NCI-H82 treated with DMSO at 0.1 percent for 48 hours (cell line): Measurements from ENCODE around the gene ARHGAP40.

Experiments used
- DNase-seq: peaks from one replicate; lab custom pipeline; 2025; ENCODE audit not compliant: unreplicated experiment; lab: John Stamatoyannopoulos, UW

ARHGAP40 gene

DNA sequence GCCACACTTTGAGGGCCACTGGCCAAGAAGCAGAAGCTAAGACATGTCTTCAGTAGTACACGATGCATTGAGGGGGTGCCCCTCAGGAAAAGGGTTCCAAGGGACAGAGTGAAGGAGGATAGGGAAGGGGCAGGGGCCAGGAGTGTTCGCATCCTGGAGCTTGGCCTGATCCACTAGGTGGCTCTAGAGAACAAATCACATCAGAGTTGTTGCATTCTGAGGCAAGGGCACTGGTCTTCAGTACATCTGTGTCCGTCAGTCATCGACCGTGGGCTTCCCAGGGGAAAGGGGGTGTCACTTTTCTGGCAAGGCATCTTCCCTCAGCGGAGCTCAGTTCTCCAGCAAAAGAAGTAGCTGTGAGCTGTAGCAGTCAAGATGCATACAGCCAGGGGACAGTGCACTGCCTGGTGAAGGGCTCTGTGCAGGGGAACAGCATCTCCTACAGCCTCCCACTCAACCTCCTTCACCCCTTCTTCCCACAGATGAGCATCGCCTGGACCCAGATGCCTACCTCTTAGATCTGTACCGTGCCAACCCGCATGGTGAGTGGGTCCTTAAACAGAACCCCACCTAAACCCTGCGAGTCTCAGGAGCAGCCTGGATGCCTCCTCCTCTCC, 47.8 kb downstream of the ARHGAP40 start:
- DNase-seq, result peak; percentile 17

GRCh38 chr20:38650010-38650409, 48.4 kb downstream of the ARHGAP40 start:
- no peak for DNase-seq

DNA sequence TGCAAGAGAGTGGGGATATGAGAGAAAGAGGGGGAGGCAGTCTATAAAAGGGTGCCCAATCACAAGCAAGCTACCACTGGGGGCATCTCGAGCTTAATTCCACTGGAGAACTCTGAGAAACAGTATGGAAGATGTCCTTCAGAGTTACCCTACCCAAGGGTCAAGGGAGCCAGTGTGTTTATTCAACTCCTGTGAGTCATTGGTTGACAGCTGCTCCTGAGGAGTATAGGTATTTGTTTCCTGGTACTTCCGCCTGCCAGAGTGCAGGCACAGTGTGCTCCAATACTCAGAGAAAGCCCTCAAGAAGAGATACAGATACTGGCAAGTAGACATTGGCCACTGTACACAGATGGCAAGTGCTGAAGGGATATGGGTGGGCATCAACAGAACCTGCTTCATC, 49.5 kb downstream of the ARHGAP40 start:
- no peak for DNase-seq

DNA sequence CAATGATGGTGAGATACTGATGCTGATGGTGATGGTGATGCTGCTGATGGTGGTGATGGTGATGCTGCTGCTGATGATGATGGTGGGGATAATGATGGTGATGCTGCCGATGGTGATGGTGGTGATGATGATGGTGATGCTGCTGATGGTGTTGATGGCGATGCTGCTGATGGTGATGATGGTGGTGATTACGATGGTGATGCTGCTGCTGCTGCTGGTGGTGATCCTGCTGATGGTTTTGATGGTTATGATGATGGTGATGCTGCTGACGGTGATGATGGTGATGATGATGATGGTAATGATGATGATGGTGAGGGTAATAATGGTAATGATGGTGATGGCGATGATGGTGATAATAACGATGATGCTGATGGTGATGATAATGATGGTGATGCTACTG, 50.0 kb downstream of the ARHGAP40 start:
- no peak for DNase-seq

GRCh38 chr20:38652995-38653394, 51.4 kb downstream of the ARHGAP40 start:
- no peak for DNase-seq

- DNase-seq, result no peak
These were observed 55.8 kb downstream of the ARHGAP40 start for GRCh38 chr20:38657390-38657789.

- DNase-seq, result peak; percentile 6
These were observed 57.4 kb downstream of the ARHGAP40 start for GRCh38 chr20:38658879-38659596.

DNA sequence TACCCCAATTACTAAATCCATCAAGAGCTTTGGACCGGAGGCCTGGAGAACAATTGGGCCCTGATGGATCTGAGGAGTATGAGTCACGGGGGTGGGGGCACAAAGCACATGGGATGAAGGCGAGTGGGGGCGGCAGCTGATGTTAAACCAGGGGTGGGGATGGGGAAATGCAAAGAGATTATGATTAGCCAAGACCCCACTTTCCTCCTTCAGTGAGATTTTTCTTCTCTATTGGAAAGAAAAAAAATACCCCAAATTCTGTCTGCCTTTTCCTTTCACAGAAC, 57.9 kb downstream of the ARHGAP40 start:
- DNase-seq, result no peak

DNA sequence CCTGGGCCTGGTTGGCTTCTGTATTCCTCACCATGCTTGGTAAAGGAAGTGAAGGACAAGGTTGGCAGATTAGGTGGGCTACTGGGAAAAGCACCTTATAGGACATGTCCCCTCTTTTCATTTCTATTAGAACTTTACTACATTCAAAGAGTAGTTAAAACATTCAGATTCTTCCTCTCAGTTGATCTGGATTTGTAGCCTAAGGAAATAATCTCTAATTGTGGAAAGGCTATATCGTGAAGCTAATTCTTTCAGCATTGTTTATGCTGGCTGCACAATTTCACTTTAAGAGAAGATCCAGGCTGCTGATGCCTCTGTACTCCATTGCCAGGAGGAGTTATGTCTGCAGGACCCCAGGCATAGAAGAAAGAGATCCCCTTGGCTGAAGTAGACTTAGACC, 58.8 kb downstream of the ARHGAP40 start:
- DNase-seq, result no peak

- no peak for DNase-seq
These were observed 62.1 kb downstream of the ARHGAP40 start for GRCh38 chr20:38663660-38664059.

DNA sequence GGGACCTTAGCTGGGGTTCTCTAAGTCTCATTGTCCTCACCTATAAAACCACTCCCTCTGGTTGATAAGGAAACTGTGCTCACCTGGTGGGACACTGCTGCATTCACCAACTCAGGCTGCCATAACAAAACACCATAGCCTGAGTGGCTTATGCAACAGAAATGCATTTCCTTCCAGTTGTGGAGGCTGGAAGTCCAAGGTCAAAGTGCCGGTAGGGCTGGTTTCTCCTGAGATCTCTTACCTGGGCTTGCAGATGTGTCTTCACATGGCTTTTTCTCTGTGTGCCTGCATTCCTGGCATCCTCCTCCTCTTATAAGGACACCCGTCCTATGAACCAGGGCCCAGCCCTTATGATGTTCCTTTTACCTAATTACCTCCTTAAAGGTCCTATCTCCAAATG, 62.7 kb downstream of the ARHGAP40 start:
- DNase-seq, result no peak

DNA sequence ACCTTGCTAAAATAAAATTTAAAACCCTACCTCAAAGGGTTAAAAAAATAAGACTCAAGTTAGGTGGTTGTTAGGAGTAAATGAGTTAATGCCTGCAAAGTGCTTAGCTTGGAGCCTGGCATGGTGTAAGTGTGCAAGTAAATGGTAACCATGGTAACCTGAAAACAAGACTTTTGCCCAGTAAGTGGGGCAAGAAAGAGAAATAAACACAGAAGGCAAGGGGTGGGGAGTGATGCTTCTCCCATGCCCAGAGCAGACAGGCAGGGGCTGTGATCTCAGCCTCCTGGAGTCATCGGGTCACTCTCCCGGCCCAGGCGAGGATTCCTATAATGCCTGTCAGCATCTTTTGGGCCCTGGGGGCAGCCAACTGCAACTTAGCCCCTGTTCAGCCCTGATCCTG, 63.5 kb downstream of the ARHGAP40 start:
- no peak for DNase-seq

GRCh38 chr20:38665506-38666285, 64.1 kb downstream of the ARHGAP40 start:
- no peak for DNase-seq

- no peak for DNase-seq
These were observed 65.9 kb downstream of the ARHGAP40 start for GRCh38 chr20:38667417-38667956.

DNA sequence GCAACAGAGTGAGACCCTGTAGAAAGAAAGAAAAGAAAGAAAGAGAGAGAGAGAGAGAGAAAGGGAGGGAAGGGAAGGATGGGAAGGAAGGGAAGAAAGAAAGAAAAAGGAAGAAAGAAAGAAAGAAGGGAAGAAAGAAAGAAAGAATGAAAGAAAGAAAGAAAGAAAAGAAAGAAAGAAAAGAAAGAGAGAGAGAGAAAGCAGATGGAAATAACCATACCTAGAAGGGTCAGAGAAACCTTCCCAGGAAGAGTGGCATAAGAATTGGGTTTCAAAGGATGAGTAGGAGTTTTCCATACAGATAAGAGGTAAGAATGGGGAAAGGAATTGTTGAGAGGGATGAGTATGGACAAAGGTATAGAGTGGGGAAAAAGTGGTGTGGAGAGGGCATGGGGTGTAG, 68.1 kb downstream of the ARHGAP40 start:
- no peak for DNase-seq

DNA sequence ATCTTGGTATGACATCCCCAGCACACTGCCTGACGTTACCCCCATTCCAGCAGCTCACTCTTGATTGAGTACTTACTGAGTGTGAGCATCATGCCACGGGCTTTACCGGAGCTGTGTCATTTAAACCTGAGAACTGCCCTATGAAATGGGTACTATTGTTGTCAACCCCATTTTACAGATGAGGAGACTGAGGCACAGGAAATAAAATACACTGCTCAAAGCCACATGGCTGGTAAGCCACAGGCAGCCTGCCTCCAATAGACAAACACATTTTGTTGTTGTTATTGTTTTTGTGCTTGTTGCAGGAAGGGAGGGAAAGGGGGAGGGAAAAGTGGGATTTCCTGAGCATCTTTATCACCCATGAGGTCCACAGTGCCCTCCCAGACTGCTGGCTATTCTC, 69.2 kb downstream of the ARHGAP40 start:
- DNase-seq, result no peak

GRCh38 chr20:38671186-38671585, 69.6 kb downstream of the ARHGAP40 start:
- no peak for DNase-seq

- no peak for DNase-seq
These were observed 70.2 kb downstream of the ARHGAP40 start for GRCh38 chr20:38671701-38672292.

DNA sequence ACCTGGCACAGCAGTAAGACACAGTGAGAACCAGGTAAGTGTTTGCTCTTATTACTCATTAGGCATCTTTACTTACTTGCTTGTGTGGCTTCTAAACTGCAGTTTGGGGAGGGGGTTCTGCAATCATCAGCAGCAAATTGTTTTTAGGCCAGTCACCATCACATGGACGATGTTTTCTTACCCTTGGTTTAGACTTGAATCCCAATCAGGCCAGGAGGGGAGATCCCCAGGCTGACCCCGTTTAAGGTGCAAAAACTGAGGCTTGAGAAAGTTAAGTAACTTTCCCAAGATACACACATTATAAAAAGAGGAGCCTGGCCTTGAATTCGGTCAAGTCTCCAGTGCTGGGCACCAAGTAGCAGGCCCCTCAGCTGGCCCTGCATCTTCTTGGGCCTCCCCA, 70.9 kb downstream of the ARHGAP40 start:
- DNase-seq, result no peak

DNA sequence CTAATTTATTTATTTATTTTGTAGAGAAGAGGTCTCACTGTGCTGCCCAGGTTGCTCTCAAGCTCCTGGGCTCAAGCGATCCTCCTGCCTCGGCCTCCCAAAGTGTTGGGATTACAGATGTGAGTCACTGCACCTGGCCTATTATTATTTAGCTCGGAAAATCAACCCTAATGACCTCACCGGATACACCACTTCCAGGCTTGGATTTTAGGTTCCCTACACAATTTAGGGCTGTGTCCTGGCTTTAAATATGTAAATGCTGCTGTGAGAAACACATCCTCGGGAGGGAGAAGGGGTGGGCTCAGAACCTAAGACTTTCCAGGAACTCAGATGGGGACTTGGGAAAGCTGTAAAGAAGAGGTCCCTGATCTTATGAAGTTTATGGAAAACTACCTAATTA, 71.7 kb downstream of the ARHGAP40 start:
- no peak for DNase-seq

DNA sequence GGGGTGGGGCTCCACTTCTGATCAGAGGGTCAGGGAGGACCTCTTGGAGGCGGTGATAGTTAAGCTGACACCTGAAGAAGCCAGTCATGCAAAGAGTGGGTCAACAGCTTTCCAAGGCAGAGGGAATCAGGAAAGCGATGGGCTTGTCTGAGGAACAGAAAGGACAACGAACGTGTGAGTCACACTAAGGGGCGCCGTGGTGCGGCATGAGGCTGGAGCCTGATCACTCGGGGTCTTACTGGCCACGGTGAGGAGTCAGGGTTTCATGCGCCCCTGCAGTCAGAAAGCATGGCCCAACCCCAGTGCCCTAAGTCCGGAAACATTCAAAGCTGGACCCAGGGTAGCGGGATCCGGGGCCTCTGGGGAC, 72.1 kb downstream of the ARHGAP40 start:
- DNase-seq, result no peak
